ENCODE data around the gene FITM1.

Gene FITM1

GRCh38 chr14:24100197-24100981 is 30.1 kb upstream of the FITM1 start:
- no peak for TF ChIP-seq CTCF (IDR thresholded peaks at IDR 0.05)

DNA sequence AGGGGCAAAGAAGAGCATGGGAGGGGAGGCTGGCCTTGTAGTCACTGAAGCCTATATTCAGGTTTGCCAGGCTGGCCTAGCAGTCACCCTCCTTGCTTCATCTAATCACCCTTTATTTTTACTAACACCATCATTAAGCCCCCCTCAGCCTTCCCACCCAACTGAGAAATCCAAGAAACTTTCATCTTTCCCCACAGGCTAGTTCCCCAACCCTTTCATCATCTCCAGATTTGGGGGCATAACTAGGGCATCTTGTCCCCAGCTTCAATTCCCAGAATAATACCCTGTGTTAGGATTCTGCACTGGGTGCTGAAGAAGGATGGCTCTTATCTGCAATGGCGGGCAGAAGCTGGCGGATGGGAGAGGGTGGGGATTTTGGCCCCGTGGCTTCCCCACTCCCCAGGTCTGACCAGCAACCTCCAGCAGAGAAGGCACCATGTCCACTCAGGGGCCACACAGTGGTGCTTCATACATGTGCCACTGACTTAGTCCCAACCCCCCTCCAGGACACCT is 29.4 kb upstream of the FITM1 start:
- TF ChIP-seq CTCF (IDR thresholded peaks at IDR 0.05), result no peak

- TF ChIP-seq CTCF (IDR thresholded peaks at IDR 0.05), result no peak
These were observed 28.0 kb upstream of the FITM1 start for GRCh38 chr14:24102357-24103048.

DNA sequence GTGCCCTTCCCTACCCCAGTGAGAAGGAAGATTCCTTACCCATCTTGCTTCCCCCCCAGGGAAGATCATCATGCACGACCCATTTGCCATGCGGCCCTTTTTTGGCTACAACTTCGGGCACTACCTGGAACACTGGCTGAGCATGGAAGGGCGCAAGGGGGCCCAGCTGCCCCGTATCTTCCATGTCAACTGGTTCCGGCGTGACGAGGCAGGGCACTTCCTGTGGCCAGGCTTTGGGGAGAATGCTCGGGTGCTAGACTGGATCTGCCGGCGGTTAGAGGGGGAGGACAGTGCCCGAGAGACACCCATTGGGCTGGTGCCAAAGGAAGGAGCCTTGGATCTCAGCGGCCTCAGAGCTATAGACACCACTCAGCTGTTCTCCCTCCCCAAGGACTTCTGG is 27.0 kb upstream of the FITM1 start:
- no peak for TF ChIP-seq CTCF (IDR thresholded peaks at IDR 0.05)

DNA sequence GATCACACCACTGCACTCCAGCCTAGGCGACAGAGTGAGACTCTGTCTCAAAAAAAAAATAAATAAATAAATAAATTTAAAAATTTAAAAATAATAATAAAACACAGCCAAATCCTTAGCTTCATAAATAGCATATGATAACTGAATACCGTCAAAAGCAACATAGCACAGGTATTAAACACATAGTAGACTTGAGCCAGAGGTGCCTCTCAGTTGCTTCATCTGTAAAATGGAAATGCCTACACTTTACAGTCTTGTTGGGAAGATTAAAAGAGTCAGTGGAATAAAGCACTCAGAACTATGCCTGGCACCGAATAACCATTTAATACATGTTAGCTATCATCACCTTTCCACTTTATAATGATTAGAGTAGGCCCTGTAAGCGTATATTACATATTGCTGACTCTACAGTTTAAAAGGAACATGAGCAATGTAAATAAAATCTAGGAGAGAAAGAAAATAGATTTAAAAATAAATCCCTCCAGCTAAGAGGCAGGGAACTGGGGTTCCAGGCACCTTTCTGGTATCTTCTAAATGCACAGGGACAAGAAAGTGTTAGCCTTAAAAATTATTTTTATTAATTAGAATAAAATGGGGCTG is 23.7 kb upstream of the FITM1 start:
- no peak for TF ChIP-seq CTCF (IDR thresholded peaks at IDR 0.05)

DNA sequence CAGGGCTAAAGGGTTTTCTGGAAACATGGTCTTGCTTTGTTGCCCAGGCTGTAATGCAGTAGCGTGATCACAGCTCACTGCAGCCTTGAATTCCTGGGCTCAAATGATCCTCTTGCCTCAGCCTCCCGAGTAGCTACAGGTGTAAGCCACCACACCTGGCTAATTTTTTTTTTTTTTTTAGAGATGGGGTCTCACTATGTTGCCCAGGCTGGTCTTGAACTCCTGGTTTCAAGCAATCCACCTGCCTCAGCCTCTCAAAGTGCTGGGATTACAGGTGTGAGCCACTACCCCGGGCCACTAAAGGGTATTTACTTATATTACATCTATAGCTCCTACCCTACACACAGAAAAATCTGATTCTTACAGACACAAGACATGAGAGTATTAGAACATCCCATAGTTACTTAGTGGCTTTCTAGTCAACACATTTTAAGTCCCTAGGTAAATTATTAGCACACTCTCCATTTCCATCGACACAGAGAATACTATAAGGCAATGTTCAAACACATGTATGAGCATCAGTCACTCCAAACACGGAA is 22.1 kb upstream of the FITM1 start:
- no peak for TF ChIP-seq CTCF (IDR thresholded peaks at IDR 0.05)

- no peak for TF ChIP-seq CTCF (IDR thresholded peaks at IDR 0.05)
These were observed 20.4 kb upstream of the FITM1 start for GRCh38 chr14:24110060-24110459.
